Right lobe of liver (tissue), 4 donors: ENCODE measurements around the gene CCNG1.

ENCODE experiments used
- POLR2A ChIP-seq: fragments of 450-650 bp; IDR thresholded peaks from one replicate; pipeline ENCODE4 v1.6.1; 2017; ENCODE audit warnings: antibody characterized with exemption, mild to moderate bottlenecking
- TF ChIP-seq, protein P1 (sequence below), 4 donors: fragments of 200-600 bp in 3 of 4; fragments of 450-650 bp in 1 of 4; IDR thresholded peaks; one replicate each; pipeline versions ENCODE4 v1.5.1 to v1.8.0; 2016 to 2022; ENCODE audit warnings: antibody characterized with exemption in 4 of 4, mild to moderate bottlenecking in 2 of 4
- donor health status: DM: no; HTN: no; CAD: no.
- donor health status: DM: no; HTN: no; CAD: no.
- donor health status: DM: no; HTN: yes; CAD: no.

DNA sequence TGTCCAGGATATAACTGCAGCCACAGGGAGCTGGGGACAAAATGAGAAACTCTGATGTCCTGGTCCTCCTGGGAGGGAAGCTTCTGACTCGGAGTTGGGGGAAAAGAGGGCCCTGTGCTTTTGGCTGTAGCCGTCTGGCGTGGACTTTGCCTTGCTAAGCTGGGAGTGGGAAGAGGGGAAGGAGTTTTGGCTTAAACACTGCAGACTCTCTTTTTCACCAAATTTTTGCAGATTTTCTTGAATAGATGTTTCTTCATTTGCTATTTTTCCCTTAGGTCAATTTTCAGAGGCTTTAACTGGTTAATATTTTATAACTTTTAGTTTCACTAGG is 52.3 kb downstream of the CCNG1 start:
- no peak for TF ChIP-seq POLR2A
- TF ChIP-seq, protein P1, sequence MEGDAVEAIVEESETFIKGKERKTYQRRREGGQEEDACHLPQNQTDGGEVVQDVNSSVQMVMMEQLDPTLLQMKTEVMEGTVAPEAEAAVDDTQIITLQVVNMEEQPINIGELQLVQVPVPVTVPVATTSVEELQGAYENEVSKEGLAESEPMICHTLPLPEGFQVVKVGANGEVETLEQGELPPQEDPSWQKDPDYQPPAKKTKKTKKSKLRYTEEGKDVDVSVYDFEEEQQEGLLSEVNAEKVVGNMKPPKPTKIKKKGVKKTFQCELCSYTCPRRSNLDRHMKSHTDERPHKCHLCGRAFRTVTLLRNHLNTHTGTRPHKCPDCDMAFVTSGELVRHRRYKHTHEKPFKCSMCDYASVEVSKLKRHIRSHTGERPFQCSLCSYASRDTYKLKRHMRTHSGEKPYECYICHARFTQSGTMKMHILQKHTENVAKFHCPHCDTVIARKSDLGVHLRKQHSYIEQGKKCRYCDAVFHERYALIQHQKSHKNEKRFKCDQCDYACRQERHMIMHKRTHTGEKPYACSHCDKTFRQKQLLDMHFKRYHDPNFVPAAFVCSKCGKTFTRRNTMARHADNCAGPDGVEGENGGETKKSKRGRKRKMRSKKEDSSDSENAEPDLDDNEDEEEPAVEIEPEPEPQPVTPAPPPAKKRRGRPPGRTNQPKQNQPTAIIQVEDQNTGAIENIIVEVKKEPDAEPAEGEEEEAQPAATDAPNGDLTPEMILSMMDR (IDR thresholded peaks at IDR 0.05) = no peak
